Measurements from ENCODE around the gene P2RY14. TPM values are rescaled to one million over a fixed set of nuclear protein-coding genes. Genes with fewer than 3 reads are reported as not detected.
A peak's percentile ranks its signal among the peaks of the same experiment; 100 is the strongest.

Gene P2RY14
- total and polyA plus RNA-seq, 2 donors (not counting 3 experiments of a cell fraction or from before 2014, with no cell fraction given): not detected

- DNase-seq (ENCODE audit: low read depth, low spot score) (peak; percentile 17), FAIRE-seq (no peak)
- no peaks in the 10 kb centered on the region for H3K4me1 ChIP-seq (ENCODE audit: control insufficient read depth, extremely low read depth, insufficient read depth, low read length)
- intact Hi-C loops (cut with micrococcal nuclease): loop anchor here (1.0 to 5.0 kb wide), 5 partner anchors 57 to 634 kb away; no protein-coding TSS in a partner anchor
- no peak overlapping the region for H3K4me2 ChIP-seq (ENCODE audit: insufficient read depth, low read length)
- no peaks in the 10 kb centered on the region for H3K79me2 ChIP-seq (ENCODE audit: control insufficient read depth, insufficient read depth, low read length)
- H3K9me1 ChIP-seq (replicated peaks; ENCODE audit: control insufficient read depth, extremely low read depth, insufficient read depth, low read length): no peaks in the 10 kb centered on the region
- H3K27me3 ChIP-seq (ENCODE audit: control insufficient read depth in 2 of 2, insufficient read depth in 2 of 2, low read length in 2 of 2): peaks cover 0 to 6% of the 10 kb centered on the region in 2 experiments
- H3K9me3 ChIP-seq (replicated peaks; ENCODE audit: control insufficient read depth, insufficient read depth, low read length): no peaks in the 10 kb centered on the region
- no TSS peak for BruUV-seq (replicated peaks)
- TF ChIP-seq MAX (IDR thresholded peaks at IDR 0.05; ENCODE audit: insufficient read depth, insufficient read length) (no peak), FOS (IDR thresholded peaks at IDR 0.05; ENCODE audit: borderline replicate concordance, insufficient read depth, low read length) (no peak), MYC (IDR thresholded peaks at IDR 0.05; ENCODE audit: low read depth, low read length) (no peak), POLR2A (IDR thresholded peaks at IDR 0.05; ENCODE audit: low read depth, low read length) (no peak), EZH2 (IDR thresholded peaks at IDR 0.05; ENCODE audit: borderline replicate concordance, low read depth, low read length, severe bottlenecking) (no peak), CTCF (IDR thresholded peaks at IDR 0.05; ENCODE audit: extremely low read depth in 1 of 2, insufficient read depth in 1 of 2, low read depth in 1 of 2, low read length in 2 of 2) (no peak), GATA2 (IDR thresholded peaks at IDR 0.05; ENCODE audit: insufficient read depth, insufficient read length, low read depth, low read length) (no peak), JUN (IDR thresholded peaks at IDR 0.05; ENCODE audit: borderline replicate concordance, insufficient read depth, insufficient read length, low read depth) (no peak), POLR2AphosphoS5 (IDR thresholded peaks at IDR 0.05; ENCODE audit: insufficient read depth, low read depth, low read length) (no peak)
- H4K20me1 ChIP-seq (replicated peaks; ENCODE audit: control insufficient read depth, extremely low read depth, insufficient read depth, low read length): no peaks in the 10 kb centered on the region
- H3K36me3 ChIP-seq (ENCODE audit: control insufficient read depth in 2 of 2, extremely low read depth in 1 of 2, insufficient read depth in 2 of 2, low read length in 2 of 2): no peaks in the 10 kb centered on the region
- H3K4me3 ChIP-seq (replicated peaks in 1 of 3; ENCODE audit: insufficient read depth in 1 of 3, low read depth in 1 of 3, low read length in 3 of 3): no peak overlapping the region
- no peak overlapping the region for H2AFZ ChIP-seq (ENCODE audit: low read depth, low read length)
- CTCF ChIA-PET: interaction anchor here (1.0 to 10.8 kb wide), 4 partner anchors 57 to 127 kb away, joined by 3 to 98 read pairs (median 4); no protein-coding TSS in a partner anchor
- dilution Hi-C loops (cut with MboI; ENCODE audit: extremely low pct_ligation_motif_present, low sequenced_read_pairs): no loop called here
- no peak overlapping the region for H3K9ac ChIP-seq (replicated peaks; ENCODE audit: extremely low read depth, insufficient read depth, low read length)
- H3K27ac ChIP-seq (ENCODE audit: insufficient read depth, low read depth, low read length): no peak overlapping the region
- POLR2A ChIA-PET: no interaction called here
Measured at GRCh38 chr3:151283907-151284461, 5.6 kb upstream of the P2RY14 start.

Measured in endothelial cell of umbilical vein (primary cell).